Nephron progenitor cell (in vitro differentiated cells): ENCODE data around the gene SYT5.
"Not testable (repeated sequence)": the region's sequence is repeated elsewhere in the genome, so short reads cannot be mapped to it uniquely, and the experiment has no call there.

Experiments used
- DNase-seq: peaks from one replicate; pipeline ENCODE4 v3.0.0; 2021
- H3K27ac Mint-ChIP-seq: 2 replicates; pipeline ENCODE4 v1.8.0; 2021; ENCODE audit warnings: mild to moderate bottlenecking, moderate library complexity, mixed read lengths
- H3K27me3 Mint-ChIP-seq: 2 replicates; pipeline ENCODE4 v1.8.0; 2021; ENCODE audit warnings: mild to moderate bottlenecking, low read depth, mixed read lengths; ENCODE audit not compliant: poor library complexity
- H3K36me3 Mint-ChIP-seq: 2 replicates; pipeline ENCODE4 v1.8.0; 2021; ENCODE audit warnings: low read depth, mixed read lengths
- H3K4me1 Mint-ChIP-seq: 2 replicates; pipeline ENCODE4 v1.8.0; 2021; ENCODE audit warnings: mixed read lengths
- H3K4me3 Mint-ChIP-seq: 2 replicates; pipeline ENCODE4 v1.8.0; 2021; ENCODE audit warnings: mild to moderate bottlenecking, moderate library complexity, mixed read lengths
- H3K9me3 Mint-ChIP-seq: 2 replicates; pipeline ENCODE4 v1.8.0; 2021; ENCODE audit warnings: mild to moderate bottlenecking, moderate library complexity, mixed read lengths
- CTCF ChIP-seq: fragments of 200-600 bp; sonication (generic); IDR thresholded peaks from 2 replicates; pipeline ENCODE4 v1.5.0; 2021; ENCODE audit warnings: antibody characterized with exemption

SYT5 gene

GRCh38 chr19:55160128-55160985 is 19.7 kb downstream of the SYT5 start:
- Mint-ChIP-seq H3K27me3 (peaks cover 71% of the 10 kb centered on the region), H3K36me3 (no peaks in the 10 kb centered on the region), H3K27ac (no peak overlapping the region), H3K9me3 (no peaks in the 10 kb centered on the region), H3K4me1 (peaks cover 23% of the 10 kb centered on the region), H3K4me3 (no peak overlapping the region)
- peak; percentile 98 for DNase-seq
- peak; percentile 95 for TF ChIP-seq CTCF

- TF ChIP-seq CTCF: no peak
- peaks cover 77% of the 10 kb centered on the region for H3K27me3 Mint-ChIP-seq
- H3K4me1 Mint-ChIP-seq: peaks cover 23% of the 10 kb centered on the region
- no peak for DNase-seq
- H3K36me3 Mint-ChIP-seq: no peaks in the 10 kb centered on the region
- H3K9me3 Mint-ChIP-seq: peaks cover 3% of the 10 kb centered on the region
- no peak overlapping the region for H3K27ac Mint-ChIP-seq
- no peak overlapping the region for H3K4me3 Mint-ChIP-seq
Observed at GRCh38 chr19:55158848-55159749, 21.0 kb downstream of the SYT5 start.

GRCh38 chr19:55158423-55158822 is 21.7 kb downstream of the SYT5 start:
- no peak for DNase-seq
- Mint-ChIP-seq H3K4me3 (no peak overlapping the region), H3K4me1 (peaks cover 23% of the 10 kb centered on the region), H3K27me3 (peaks cover 75% of the 10 kb centered on the region), H3K36me3 (peaks cover 5% of the 10 kb centered on the region), H3K9me3 (peaks cover 8% of the 10 kb centered on the region), H3K27ac (no peak overlapping the region)
- TF ChIP-seq CTCF: no peak

GRCh38 chr19:55157064-55157908 is 22.8 kb downstream of the SYT5 start, which contains the start of gene TNNI3:
TSS of gene TNNI3 (minus strand) at chr19:55157732. CDS start at chr19:55157589, 143 bp downstream.
- peaks cover 5% of the 10 kb centered on the region for H3K36me3 Mint-ChIP-seq
- H3K4me3 Mint-ChIP-seq: peak within 1 kb of the TSS; percentile 83
- H3K27ac Mint-ChIP-seq: no peak within 1 kb of the TSS
- DNase-seq: no peak
- peaks cover 8% of the 10 kb centered on the region for H3K9me3 Mint-ChIP-seq
- TF ChIP-seq CTCF: no peak
- H3K4me1 Mint-ChIP-seq: peaks cover 23% of the 10 kb centered on the region
- peaks cover 65% of the 10 kb centered on the region for H3K27me3 Mint-ChIP-seq

GRCh38 chr19:55156202-55157063 is 23.7 kb downstream of the SYT5 start:
- peaks cover 10% of the 10 kb centered on the region for H3K36me3 Mint-ChIP-seq
- DNase-seq: peak; percentile 93
- H3K27me3 Mint-ChIP-seq: peaks cover 58% of the 10 kb centered on the region

GRCh38 chr19:55155784-55156183 is 24.3 kb downstream of the SYT5 start:
- Mint-ChIP-seq H3K27me3 (peaks cover 54% of the 10 kb centered on the region), H3K9me3 (peaks cover 14% of the 10 kb centered on the region), H3K4me1 (peaks cover 23% of the 10 kb centered on the region), H3K4me3 (peak overlapping the region; percentile 83), H3K36me3 (peaks cover 12% of the 10 kb centered on the region)
- DNase-seq, H3K27ac Mint-ChIP-seq: not testable (repeated sequence)

More at GRCh38 chr19:55156202-55157063, 23.7 kb downstream of the SYT5 start:
- H3K27ac Mint-ChIP-seq: no peak overlapping the region
- peaks cover 14% of the 10 kb centered on the region for H3K9me3 Mint-ChIP-seq
- H3K4me1 Mint-ChIP-seq: peaks cover 23% of the 10 kb centered on the region
- no peak for TF ChIP-seq CTCF
- H3K4me3 Mint-ChIP-seq: peak overlapping the region; percentile 83
